GM12801 (cell line): ENCODE data around the gene DNAJC6.

Experiments used
- CTCF ChIP-seq: IDR thresholded peaks from one replicate; pipeline ENCODE4 v1.5.1; 2011; ENCODE audit warnings: control low read depth; ENCODE audit not compliant: insufficient read length; ENCODE audit errors: extremely low read depth

DNAJC6 gene

GRCh38 chr1:65409816-65410326 is 100.5 kb downstream of the DNAJC6 start:
- no peak for TF ChIP-seq CTCF

DNA sequence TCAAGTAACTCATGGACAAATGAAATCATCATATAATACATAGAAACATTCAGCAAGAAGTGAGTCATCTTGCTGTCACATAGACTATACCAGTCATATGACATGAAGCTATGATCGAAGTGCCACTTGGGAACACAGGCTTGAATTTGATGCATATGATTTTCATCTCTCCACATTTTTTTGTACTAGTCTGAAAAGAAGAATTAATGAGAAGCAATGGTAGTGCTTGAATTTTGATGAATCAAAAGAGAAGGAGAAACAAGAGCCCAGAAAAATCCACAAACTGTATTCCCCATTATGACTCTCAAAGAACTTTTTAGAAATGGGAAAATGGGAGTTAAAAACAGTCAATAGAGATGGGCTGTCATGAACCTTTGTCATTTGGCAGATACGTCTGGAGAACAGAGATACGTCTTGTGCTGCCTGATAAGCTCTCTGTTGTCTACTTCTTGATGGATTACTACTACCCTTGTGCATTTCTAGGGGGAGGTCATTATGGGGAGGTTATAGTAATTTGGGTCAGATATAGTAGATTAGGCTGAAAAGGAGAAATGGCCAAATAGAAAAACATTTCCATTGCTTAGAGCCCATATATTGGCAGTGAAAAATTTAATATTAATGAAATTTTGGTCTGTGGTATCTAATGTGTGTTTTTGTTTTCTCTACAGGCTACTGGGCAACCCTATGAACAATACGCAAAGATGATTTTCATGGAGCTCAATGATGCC is 103.1 kb downstream of the DNAJC6 start:
- TF ChIP-seq CTCF = no peak

GRCh38 chr1:65412984-65413375 is 103.6 kb downstream of the DNAJC6 start:
- no peak for TF ChIP-seq CTCF

- no peak for TF ChIP-seq CTCF
These were observed 105.2 kb downstream of the DNAJC6 start for GRCh38 chr1:65414538-65414937.

GRCh38 chr1:65416767-65417166 is 107.4 kb downstream of the DNAJC6 start:
- TF ChIP-seq CTCF = no peak

DNA sequence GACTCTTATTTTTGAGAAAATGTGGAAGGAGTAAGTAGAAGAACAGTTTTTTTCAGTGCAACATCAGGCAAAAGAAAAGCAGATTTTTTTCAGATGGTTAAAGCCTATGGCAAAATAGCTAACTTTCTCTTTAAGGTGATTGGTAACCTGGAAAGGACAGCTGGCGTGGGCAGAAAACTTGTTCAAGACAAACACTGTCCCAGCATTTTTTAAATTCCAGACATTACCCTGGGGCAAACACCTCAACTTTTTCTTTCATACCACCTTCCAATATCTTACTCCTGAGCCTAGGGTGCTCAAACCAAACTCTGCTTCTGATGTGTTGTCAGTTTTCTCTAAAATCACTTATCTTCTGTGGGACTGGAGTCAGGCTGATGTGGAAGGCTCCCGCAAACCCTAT is 108.4 kb downstream of the DNAJC6 start:
- TF ChIP-seq CTCF = no peak

DNA sequence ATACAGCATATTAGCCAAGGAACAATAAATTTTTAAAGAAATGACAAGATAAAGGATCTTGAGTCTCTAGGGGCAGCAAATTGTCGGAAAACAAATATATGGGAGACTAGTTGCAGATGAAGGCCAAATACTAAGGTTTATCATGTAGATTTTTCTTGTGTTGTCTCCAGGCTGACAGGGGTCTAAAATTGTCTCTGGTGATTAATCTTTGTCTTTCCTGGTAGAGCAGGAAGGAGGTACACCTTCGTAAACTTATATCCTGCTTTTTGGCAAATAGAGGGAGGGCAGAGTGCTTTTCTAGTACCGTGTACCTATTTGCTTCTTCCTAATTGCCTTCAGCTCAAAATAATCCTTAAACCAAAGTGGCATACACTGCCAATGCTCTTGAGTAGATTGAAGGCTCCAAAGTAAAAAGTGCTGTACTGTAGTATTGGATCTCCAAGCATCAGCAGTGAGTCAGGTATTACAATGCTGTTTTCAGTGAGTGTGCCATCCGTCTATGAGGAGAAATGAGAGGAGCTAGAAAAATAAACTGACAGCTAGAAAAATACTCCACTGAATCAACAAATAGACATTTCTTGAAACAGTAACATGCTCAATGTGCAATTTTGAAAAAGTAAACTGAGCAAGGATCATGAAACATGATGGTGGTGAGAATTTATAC is 109.3 kb downstream of the DNAJC6 start:
- TF ChIP-seq CTCF = no peak
